OCI-LY7 (cell line): ENCODE measurements around the gene NSD2.

Experiments used
- CTCF ChIP-seq: fragments of 200-600 bp; sonication (generic); conservative IDR thresholded peaks from 2 replicates; pipeline ENCODE4 v1.5.1; 2014; ENCODE audit warnings: mild to moderate bottlenecking, antibody characterized with exemption, low read length, moderate library complexity, mixed read lengths
- EZH2phosphoT487 ChIP-seq: fragments of 200-600 bp; sonication (generic); IDR thresholded peaks from 2 replicates; pipeline ENCODE4 v1.6.1; 2018; ENCODE audit warnings: low read depth, borderline replicate concordance, mild to moderate bottlenecking, mixed run types, antibody characterized with exemption, low read length, moderate library complexity, mixed read lengths

GRCh38 chr4:2025817-2026216, 154.6 kb downstream of the NSD2 start:
- TF ChIP-seq EZH2phosphoT487 (no peak), CTCF (no peak)
